ENCODE measurements around the gene TMEM273.

TMEM273 gene

DNA sequence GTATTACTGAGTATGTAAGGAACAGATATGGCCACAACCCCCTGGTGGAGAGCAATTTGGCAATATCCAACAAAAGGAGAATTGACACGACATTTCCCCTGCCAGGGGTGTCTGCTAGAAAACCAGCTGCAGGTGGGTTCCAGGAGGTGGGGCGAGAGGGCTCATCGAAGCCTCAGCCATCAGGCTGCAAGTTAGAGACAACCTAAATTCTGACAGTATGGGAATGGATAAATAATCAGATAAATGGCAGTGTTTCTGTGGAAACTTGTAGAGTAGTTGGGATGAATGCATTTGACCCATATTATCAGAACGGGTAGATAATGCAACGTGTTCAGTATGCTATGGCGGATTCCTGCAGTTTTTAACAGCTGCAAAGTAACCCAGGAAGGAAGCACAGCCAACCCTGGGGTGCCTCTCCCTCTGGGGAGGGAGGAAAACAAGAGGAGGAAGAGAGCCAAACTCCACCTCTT lies 3.5 kb downstream of the TMEM273 start:
- Mint-ChIP-seq H3K27ac (no peak overlapping the region), H3K36me3 (ENCODE audit: low read depth) (no peaks in the 10 kb centered on the region), H3K9me3 (no peaks in the 10 kb centered on the region), H3K27me3 (ENCODE audit: low read depth) (peaks cover 5% of the 10 kb centered on the region), H3K4me3 (no peak overlapping the region), H3K4me1 (peaks cover 5% of the 10 kb centered on the region)
- TF ChIP-seq, protein P1, sequence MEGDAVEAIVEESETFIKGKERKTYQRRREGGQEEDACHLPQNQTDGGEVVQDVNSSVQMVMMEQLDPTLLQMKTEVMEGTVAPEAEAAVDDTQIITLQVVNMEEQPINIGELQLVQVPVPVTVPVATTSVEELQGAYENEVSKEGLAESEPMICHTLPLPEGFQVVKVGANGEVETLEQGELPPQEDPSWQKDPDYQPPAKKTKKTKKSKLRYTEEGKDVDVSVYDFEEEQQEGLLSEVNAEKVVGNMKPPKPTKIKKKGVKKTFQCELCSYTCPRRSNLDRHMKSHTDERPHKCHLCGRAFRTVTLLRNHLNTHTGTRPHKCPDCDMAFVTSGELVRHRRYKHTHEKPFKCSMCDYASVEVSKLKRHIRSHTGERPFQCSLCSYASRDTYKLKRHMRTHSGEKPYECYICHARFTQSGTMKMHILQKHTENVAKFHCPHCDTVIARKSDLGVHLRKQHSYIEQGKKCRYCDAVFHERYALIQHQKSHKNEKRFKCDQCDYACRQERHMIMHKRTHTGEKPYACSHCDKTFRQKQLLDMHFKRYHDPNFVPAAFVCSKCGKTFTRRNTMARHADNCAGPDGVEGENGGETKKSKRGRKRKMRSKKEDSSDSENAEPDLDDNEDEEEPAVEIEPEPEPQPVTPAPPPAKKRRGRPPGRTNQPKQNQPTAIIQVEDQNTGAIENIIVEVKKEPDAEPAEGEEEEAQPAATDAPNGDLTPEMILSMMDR (IDR thresholded peaks at IDR 0.05; ENCODE audit: unreplicated experiment in 3 of 3): no peak

DNA sequence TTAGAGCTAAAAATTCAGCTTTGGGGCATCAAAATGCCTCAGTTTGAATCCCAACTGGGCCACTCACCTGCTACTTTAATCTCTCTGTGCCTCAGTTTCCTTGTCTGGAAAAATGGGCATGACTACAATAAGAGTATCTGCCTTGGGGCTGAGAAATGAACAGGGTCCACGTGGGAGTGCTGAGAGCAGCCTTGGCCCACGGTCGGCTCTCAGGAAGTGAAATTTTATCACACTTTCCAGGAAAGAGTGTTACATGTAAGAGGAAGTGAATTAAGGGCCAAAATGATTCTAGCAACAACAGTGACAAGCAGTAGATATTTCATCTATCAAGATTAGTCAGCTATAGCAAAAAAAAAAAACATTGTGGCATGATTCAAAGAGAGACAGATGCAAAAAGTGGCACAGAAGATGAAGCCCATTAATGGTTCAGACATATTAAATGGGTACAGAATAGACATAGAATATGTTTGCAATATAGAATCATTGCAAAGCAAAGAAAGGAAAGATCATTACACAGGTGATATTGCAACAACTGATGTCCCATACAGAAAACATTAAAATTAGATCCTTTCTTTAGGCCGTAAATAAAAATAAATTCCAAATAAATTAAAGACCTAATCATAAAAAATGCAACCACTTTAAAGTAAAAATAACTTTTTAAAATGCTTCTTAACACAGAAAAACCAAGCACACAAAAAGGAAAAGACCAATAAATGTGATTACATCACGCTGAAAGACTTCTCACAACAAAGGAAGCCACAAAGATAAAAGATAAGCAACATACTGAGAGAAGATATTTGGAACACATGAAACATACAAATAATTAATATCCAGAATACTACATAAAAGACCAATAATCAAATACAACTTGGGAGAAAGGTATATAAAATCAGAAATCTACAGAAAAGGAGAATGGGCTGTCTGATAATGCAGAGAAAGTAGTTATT lies 4.3 kb downstream of the TMEM273 start:
- Mint-ChIP-seq H3K27ac (no peak overlapping the region), H3K4me3 (no peak overlapping the region), H3K4me1 (peaks cover 5% of the 10 kb centered on the region), H3K36me3 (ENCODE audit: low read depth) (no peaks in the 10 kb centered on the region), H3K9me3 (no peaks in the 10 kb centered on the region), H3K27me3 (ENCODE audit: low read depth) (peaks cover 5% of the 10 kb centered on the region)
- TF ChIP-seq, protein P1 (IDR thresholded peaks at IDR 0.05; ENCODE audit: unreplicated experiment in 3 of 3): no peak

DNA sequence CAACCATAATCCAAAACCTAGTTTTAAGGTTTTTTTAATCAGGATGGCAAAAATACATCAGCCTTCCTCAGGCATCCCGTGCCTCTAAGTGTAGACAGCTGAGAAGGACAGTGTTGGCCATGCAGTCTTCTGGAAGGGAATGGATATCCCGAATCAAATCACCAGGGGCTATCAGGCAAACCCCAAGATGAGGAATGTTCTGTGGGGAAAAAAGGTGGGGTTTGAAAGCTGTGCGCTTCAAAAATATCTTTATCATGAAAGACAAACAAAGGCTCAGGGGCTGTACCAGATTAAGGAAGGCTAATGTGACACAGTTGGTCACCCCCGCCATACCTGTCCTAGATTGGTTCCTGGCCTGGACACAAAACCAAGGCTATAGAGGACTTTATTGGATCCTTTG lies 5.4 kb downstream of the TMEM273 start:
- peaks cover 8% of the 10 kb centered on the region for H3K27me3 Mint-ChIP-seq (ENCODE audit: low read depth)
- H3K9me3 Mint-ChIP-seq: no peaks in the 10 kb centered on the region
- H3K4me1 Mint-ChIP-seq: peaks cover 5% of the 10 kb centered on the region
- H3K36me3 Mint-ChIP-seq (ENCODE audit: low read depth): no peaks in the 10 kb centered on the region
- H3K4me3 Mint-ChIP-seq: no peak overlapping the region
- TF ChIP-seq, protein P1 (IDR thresholded peaks at IDR 0.05; ENCODE audit: unreplicated experiment in 3 of 3): no peak
- no peak overlapping the region for H3K27ac Mint-ChIP-seq

DNA sequence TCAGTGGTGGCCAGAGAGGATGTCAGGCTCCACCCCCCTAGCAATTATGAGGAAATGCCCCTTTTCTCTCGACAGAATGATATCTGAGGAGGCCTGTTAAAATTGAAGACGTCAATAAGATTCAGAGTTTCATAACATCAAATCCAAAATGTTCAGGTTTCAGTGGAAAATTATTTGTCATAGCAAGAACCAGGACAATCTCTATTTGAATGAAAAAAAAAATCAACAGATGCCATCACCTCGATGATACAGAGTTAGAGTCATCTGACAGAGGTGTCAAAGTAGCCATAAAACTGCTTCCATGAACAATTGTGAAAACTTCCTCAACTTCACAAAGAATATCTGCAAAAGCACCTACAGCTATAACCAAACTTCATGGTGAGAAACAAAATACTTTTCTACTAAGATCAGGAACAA lies 7.7 kb downstream of the TMEM273 start:
- Mint-ChIP-seq H3K9me3 (no peaks in the 10 kb centered on the region), H3K27ac (no peak overlapping the region), H3K36me3 (ENCODE audit: low read depth) (no peaks in the 10 kb centered on the region), H3K27me3 (ENCODE audit: low read depth) (peaks cover 8% of the 10 kb centered on the region), H3K4me1 (peaks cover 5% of the 10 kb centered on the region), H3K4me3 (no peak overlapping the region)
- TF ChIP-seq, protein P1 (IDR thresholded peaks at IDR 0.05; ENCODE audit: unreplicated experiment in 3 of 3): no peak

DNA sequence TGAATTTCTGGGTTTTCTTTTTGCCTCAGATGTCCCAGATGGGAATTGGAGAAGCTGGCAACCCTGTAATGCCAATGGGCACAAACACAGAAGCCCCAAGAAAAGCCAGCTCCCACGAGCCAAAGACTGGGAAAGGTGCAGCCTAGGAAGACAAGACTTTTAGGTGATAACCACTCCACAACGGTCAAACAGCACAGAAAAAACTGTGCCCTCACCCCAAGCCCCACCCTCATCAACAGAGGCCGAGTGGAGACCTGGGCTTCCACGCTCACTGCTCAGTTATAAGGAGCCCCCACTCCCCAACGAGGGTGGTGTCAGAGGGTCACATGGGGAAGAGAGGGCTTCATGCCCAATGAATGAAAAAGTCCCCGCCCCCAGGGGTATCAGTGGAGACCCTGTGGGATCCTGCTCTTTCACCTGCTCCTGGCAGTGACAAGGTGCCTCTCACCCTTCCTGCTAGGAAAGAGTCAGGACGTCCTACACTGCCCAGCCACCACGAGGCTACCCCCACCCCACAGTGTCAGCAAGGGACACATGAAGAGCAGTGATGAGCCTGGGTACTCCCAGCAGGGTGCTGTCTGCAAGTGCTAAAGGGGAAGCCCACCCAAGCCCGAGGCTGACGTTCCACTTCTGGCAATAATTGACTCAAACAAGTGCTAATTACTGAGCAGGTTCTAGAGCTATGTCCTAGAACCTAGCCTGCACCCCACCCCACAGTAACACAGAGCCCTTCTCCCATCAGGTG lies 8.3 kb downstream of the TMEM273 start:
- H3K27me3 Mint-ChIP-seq (ENCODE audit: low read depth): peaks cover 8% of the 10 kb centered on the region
- TF ChIP-seq, protein P1 (IDR thresholded peaks at IDR 0.05; ENCODE audit: unreplicated experiment in 3 of 3): no peak
- no peaks in the 10 kb centered on the region for H3K36me3 Mint-ChIP-seq (ENCODE audit: low read depth)
- H3K27ac Mint-ChIP-seq: no peak overlapping the region
- peaks cover 5% of the 10 kb centered on the region for H3K4me1 Mint-ChIP-seq
- no peaks in the 10 kb centered on the region for H3K9me3 Mint-ChIP-seq
- H3K4me3 Mint-ChIP-seq: no peak overlapping the region

Measured in nephron (organoid).